VCaP (cell line): Measurements from ENCODE around the gene ICA1L.

Experiments used
- H3K27ac ChIP-seq: fragments of 450-650 bp; 2 replicates; pipeline ENCODE4 v1.5.1; 2017
- CTCF ChIP-seq: fragments of 450-650 bp; conservative IDR thresholded peaks from 2 replicates; pipeline ENCODE4 v1.5.1; 2017; ENCODE audit warnings: mild to moderate bottlenecking, moderate library complexity

Gene ICA1L

DNA sequence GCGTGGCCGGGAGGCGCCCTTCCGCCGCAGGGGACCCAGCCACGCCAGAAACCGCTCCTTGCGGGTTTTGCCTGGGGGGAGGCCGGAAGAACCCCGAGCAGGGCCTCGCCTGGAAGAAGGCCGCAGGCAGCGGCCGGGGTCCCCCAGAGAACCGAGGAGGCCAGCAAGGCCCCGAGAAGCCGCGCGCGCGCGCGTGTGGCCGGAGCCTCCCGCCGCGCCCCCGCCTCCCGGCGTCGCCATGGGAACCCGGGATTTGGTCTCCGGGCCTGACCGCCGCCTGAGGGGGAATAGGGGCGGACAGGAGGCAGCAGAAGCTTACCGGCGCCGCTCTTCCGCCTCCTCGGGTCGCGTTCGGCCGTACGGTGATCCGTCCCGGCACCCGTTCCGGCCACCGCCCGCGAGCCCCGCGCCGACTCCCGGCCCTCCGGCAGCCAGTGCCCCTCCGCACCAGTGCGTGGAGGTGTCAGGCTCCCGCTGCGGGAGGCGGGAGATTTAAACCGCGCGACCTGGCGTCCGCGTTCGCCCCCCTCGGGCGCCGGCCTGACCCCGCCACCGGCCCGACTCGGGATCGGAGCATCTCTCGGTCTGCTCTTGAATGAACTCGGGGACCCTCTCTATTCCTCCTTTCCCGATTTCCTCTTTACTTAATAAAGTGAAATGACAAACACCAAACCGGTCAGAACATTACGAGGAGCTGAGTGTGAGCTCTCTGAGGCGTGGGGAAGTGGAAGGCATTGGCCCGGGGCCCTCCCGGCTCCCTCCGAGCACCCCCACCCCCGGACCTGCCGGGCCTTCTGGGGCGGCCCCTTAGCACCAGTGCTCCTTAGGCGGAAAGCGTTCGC, at the start of gene ICA1L:
ICA1L (minus strand) TSS at position 467 of the 842 bp plus-strand sequence. CDS start 42,757 bp downstream, outside the sequence.
- no peak for TF ChIP-seq CTCF
- peak within 1 kb of the TSS; percentile 93 for H3K27ac ChIP-seq

DNA sequence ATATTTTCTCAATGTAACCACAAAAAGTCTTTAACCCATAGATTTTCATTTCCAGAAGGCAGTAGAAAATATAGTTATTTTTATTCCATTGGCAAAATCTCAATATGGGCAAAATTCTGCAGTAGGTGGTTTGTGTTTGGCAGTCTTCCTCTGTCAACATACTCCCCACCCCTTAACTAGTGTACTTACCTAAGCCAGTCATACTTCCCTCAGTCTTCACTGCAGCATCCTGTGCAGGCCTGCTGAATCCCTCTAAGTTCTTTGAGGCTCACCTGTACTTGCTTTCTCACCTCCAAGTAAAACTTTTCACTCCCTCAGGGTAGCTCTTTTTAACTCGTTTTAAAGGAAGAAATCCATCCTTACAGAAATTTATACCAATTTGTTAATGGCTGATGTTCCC, 47.3 kb upstream of the ICA1L start:
- no peak for TF ChIP-seq CTCF
- no peak overlapping the region for H3K27ac ChIP-seq

GRCh38 chr2:202912342-202913201, 41.0 kb upstream of the ICA1L start:
- H3K27ac ChIP-seq = peak overlapping the region; percentile 90

- peak within 1 kb of the TSS; percentile 90 for H3K27ac ChIP-seq
- no peak for TF ChIP-seq CTCF
Measured at GRCh38 chr2:202911512-202912341, 40.2 kb upstream of the ICA1L start, which contains the start of the genes CARF and WDR12. TSS of gene CARF (plus strand) at chr2:202912275. CDS start at chr2:202941903, 29,628 bp downstream. TSS of gene WDR12 (minus strand) at chr2:202911673. CDS start at chr2:202911476, 197 bp downstream.

DNA sequence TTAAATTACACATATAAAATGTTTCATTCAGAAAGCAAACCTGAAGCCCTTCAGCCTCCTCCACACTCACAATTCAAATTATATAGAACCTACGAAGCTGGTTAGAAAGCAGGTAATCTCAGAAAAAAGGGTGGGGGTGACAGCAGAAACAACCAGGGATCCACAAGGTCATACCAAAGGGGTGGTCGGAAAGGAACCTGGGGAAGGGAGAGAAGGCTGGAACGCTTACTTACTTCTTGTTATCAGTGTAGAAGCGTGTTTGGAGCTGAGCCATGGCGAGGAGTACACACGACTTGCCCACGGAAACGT, 39.6 kb upstream of the ICA1L start:
- TF ChIP-seq CTCF = no peak
- H3K27ac ChIP-seq = peak overlapping the region; percentile 90

- peak overlapping the region; percentile 90 for H3K27ac ChIP-seq
- no peak for TF ChIP-seq CTCF
Measured at GRCh38 chr2:202910698-202911097, 39.1 kb upstream of the ICA1L start.

GRCh38 chr2:202910250-202910649, 38.7 kb upstream of the ICA1L start:
- H3K27ac ChIP-seq = peak overlapping the region; percentile 90; the same call in 1 of the 2 replicates
